Measurements from ENCODE around the gene RAVER1.
"Not testable (repeated sequence)": the region's sequence is repeated elsewhere in the genome, so short reads cannot be mapped to it uniquely, and the experiment has no call there.

RAVER1 gene

DNA sequence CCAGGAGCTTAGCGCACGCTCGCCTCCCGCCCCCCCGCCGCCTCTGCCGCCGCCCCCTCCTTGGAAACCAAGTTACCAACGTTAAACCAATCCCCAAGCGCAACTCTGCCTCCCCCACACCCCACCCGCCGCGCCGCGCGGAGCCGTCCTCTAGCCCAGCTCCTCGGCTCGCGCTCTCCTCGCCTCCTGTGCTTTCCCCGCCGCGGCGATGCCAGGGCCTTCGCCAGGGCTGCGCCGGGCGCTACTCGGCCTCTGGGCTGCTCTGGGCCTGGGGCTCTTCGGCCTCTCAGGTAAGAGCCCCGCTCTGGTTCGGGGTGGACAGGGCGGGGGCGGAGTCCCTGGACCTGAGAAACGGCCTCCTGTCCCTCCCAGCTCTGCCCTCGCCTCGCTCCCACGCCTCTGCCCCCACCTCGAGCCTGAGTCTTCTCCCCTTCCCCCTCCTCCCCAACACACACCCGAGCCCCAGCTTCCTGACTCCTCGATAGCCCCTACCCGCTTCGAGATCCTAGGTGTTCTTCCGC lies 43.4 kb downstream of the RAVER1 start, which contains the start of gene ICAM5:
ICAM5 (plus strand) TSS at position 117 of the 521 bp plus-strand sequence; CDS start at position 209, 92 bp downstream.
- DNase-seq: peak in 1 of 4 experiments; percentile 51

DNA sequence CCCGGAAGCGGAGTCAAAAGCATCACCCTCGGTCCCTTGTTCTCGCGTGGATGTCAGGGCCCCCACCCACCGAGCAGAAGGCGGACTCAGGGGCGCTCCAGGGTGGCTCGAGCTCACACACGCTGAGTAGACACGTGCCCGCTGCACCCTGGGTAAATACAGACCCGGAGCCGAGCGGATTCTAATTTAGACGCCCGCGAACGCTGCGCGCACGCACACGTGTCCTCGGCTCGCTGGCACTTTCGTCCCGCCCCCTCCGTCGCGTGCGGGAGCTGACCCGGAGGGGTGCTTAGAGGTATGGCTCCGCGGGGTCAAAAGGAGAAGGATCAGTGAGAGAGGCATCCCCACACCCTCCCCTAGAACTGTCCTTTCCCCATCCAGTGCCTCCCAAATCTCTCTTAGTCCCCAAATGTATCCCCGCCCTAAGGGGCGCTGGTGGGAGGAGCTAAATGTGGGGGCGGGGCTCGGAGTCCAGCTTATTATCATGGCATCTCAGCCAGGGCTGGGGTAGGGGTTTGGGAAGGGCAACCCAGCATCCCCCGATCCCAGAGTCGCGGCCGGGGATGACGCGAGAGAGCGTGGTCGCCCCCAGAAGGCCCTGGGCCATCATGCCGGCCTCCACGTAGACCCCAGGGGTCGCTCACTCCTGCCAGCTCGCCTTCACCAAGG lies 44.0 kb downstream of the RAVER1 start:
- DNase-seq: peak; percentile 51 to 74 (median 60)

DNA sequence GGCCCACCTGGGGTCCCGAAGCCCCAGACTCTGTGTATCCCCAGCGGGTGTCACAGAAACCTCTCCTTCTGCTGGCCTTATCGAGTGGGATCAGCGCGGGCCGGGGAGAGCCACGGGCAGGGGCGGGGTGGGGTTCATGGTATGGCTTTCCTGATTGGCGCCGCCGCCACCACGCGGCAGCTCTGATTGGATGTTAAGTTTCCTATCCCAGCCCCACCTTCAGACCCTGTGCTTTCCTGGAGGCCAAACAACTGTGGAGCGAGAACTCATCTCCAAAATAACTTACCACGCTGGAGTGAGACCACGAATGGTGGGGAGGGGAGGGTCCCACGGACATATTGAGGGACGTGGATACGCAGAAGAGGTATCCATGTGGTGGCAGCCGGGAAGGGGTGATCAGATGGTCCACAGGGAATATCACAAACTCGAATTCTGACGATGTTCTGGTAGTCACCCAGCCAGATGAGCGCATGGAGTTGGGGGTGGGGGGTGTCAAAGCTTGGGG lies 44.6 kb downstream of the RAVER1 start:
- peak in 3 of 4 experiments; percentile 40 to 74 (median 43) for DNase-seq

DNA sequence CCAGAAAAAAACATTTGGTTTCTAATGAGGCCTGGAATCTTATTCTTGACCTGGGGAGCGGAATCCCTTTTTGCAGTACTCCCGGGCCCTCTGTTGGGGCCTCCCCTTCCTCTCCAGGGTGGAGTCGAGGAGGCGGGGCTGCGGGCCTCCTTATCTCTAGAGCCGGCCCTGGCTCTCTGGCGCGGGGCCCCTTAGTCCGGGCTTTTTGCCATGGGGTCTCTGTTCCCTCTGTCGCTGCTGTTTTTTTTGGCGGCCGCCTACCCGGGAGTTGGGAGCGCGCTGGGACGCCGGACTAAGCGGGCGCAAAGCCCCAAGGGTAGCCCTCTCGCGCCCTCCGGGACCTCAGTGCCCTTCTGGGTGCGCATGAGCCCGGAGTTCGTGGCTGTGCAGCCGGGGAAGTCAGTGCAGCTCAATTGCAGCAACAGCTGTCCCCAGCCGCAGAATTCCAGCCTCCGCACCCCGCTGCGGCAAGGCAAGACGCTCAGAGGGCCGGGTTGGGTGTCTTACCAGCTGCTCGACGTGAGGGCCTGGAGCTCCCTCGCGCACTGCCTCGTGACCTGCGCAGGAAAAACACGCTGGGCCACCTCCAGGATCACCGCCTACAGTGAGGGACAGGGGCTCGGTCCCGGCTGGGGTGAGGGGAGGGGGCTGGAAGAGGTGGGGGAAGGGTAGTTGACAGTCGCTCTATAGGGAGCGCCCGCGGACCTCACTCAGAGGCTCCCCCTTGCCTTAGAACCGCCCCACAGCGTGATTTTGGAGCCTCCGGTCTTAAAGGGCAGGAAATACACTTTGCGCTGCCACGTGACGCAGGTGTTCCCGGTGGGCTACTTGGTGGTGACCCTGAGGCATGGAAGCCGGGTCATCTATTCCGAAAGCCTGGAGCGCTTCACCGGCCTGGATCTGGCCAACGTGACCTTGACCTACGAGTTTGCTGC lies 46.3 kb downstream of the RAVER1 start, which contains the start of gene ICAM4:
ICAM4 (plus strand) TSS at position 153 of the 935 bp plus-strand sequence; CDS start at position 211, 58 bp downstream.
- DNase-seq: peak; percentile 78 to 90 (median 83)

DNA sequence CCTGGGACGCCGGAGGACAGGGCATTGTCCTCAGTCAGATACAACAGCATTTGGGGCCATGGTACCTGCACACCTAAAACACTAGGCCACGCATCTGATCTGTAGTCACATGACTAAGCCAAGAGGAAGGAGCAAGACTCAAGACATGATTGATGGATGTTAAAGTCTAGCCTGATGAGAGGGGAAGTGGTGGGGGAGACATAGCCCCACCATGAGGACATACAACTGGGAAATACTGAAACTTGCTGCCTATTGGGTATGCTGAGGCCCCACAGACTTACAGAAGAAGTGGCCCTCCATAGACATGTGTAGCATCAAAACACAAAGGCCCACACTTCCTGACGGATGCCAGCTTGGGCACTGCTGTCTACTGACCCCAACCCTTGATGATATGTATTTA lies 47.9 kb downstream of the RAVER1 start:
- DNase-seq: no peak

DNA sequence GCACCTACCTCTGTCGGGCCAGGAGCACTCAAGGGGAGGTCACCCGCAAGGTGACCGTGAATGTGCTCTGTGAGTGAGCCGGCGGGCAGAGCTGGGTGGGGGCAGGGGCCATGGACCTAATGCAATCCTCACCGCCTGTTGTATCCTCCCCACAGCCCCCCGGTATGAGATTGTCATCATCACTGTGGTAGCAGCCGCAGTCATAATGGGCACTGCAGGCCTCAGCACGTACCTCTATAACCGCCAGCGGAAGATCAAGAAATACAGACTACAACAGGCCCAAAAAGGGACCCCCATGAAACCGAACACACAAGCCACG lies 48.4 kb downstream of the RAVER1 start:
- DNase-seq: no peak

DNA sequence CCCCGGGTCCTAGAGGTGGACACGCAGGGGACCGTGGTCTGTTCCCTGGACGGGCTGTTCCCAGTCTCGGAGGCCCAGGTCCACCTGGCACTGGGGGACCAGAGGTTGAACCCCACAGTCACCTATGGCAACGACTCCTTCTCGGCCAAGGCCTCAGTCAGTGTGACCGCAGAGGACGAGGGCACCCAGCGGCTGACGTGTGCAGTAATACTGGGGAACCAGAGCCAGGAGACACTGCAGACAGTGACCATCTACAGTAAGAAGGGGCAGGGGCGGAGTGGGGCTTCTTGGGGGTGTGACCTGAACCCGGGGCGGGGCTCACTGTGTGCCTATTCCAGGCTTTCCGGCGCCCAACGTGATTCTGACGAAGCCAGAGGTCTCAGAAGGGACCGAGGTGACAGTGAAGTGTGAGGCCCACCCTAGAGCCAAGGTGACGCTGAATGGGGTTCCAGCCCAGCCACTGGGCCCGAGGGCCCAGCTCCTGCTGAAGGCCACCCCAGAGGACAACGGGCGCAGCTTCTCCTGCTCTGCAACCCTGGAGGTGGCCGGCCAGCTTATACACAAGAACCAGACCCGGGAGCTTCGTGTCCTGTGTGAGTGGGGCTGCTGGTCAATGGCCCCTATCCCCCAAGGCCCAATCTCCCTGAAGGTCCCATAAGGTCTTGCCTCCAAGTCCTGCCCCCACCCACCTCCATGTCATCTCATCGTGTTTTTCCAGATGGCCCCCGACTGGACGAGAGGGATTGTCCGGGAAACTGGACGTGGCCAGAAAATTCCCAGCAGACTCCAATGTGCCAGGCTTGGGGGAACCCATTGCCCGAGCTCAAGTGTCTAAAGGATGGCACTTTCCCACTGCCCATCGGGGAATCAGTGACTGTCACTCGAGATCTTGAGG lies 49.0 kb downstream of the RAVER1 start:
- DNase-seq: no peak

DNA sequence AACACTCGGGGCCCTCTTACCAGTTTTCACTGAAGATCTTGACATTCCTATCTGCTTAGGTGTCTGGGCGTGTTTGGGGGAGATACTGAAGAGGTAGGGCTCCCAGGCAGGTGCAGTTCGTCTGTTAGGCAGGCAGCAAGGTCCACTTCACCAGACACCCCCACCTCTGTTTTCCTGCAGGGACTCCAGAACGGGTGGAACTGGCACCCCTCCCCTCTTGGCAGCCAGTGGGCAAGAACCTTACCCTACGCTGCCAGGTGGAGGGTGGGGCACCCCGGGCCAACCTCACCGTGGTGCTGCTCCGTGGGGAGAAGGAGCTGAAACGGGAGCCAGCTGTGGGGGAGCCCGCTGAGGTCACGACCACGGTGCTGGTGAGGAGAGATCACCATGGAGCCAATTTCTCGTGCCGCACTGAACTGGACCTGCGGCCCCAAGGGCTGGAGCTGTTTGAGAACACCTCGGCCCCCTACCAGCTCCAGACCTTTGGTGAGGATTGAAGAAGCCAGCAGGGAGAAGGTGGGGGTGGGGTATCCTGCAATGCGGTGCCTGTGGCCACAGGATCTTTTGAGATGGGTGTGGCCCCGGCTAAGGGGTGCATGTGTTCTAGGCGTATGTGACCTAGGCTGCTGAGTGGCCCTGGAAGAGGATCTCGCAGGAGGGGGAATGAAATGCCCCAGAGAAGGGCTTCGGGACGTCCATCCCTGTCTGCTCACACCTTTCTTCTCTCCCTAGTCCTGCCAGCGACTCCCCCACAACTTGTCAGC lies 49.8 kb downstream of the RAVER1 start:
- no peak for DNase-seq

DNA sequence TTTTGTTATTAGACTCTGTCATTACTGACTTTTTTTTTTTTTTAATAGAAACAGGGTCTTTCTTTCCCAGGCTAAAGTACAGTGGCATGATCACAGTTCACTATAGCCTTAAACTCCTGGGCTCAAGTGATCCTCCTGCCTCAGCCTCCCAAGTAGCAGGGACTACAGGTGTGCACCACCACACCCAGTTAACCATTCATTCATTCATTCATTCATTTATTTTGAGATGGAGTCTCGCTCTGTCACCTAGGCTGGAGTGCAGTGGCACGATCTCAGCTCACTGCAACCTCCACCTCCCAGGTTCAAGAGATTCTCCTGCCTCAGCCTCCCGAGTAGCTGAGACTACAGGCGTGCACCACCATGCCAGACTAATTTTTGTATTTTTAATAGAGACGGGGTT lies 51.3 kb downstream of the RAVER1 start:
- DNase-seq: not testable (repeated sequence)

DNA sequence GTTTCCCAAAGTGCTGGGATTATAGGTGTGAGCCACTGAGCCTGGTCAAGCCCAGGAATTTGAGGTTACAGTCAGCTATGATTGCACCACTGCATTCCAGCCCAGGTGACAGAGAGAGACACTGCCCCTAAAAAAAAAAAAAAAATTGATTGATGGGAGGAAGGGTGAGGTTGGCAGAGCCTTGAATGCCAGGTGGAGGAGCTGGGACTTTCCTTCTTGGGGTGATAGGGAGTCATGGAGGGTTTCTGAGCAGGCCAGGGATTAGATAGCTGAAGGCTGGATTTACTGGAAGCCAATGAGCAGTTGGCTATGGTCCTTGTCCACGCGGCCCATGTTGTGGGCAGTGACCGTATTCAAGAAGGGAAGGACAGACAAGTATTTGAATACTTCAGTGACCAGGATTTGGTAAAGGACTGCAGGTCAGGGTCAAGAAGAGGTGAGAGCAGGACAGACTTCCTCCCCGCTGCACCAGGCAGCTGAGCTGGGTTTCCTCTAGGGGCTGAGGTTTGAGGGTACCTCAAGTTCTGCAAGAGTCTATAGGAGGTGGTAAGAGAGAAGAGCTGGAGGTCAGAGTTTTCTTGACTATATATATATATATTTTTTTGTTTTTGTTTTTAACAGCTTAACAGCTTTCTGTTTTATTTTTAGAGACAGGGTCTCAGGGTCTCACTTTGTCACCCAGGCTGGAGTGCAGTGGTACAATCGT lies 53.4 kb downstream of the RAVER1 start:
- DNase-seq: no peak

DNA sequence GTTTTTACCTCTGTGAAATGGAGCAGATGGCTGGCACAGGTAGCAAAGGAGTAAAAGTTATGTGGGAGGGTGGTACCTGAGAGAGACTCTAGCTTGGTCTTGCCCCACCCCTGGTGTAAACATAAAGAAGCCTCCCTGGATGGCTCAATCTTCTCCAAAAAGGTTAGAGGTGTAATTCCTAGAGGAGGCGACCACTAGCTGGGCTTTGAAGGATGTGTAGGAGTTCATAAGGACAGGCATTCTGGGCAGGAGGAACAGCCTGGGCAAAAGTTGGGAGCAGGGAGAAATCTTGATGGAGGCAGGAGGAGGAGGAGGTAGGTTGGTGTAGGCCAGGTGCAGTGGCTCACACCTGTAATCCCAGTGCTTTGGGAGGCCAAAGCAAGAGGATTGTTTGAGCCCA lies 54.4 kb downstream of the RAVER1 start:
- DNase-seq: no peak

DNA sequence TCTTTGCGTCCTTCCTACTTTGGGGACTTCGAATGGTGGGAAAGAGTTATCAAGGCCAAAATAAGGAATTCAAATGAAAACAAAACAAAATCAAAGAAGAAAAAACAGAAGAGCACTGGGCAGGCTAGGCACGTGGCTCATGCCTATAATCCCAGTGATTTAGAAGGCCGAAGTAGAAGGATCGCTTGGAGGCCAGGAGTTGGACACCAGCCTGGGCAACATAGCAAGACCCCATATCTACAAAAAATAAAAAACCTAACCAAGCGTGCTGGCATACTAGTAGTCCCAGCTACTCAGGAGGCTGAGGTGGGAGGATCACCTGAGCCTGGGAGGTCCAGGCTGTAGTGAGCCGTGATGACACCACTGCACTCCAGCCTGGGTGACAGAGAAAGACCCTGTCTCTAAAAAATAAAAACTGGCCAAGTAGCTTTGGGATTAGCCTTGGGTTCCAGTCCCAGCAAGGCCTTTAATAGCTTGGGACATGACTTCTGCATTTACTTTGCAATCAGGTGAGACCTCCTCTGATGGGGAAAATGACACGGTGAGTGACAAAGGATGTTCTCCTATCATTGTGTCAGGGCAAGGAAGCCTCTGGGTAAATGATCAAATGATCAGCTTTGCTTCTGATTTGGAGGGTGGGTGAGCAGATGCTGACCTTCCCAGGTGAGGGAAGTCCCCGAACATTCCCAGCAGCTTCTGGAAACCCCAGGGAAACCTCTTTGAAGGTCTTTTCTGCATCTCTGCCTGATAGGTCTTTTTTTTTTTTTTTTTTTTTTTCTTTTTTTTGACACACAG lies 55.3 kb downstream of the RAVER1 start:
- DNase-seq: no peak

DNA sequence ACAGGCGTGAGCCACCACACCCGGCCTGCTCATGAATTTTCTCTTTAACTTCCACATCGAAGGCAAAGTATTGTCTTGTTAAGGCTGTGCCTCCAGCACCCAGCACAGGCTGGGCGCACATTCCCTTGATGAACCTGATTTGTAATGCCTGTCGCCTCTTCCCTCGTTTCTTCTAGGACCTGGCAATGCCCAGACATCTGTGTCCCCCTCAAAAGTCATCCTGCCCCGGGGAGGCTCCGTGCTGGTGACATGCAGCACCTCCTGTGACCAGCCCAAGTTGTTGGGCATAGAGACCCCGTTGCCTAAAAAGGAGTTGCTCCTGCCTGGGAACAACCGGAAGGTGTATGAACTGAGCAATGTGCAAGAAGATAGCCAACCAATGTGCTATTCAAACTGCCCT lies 58.7 kb downstream of the RAVER1 start:
- no peak for DNase-seq

DNA sequence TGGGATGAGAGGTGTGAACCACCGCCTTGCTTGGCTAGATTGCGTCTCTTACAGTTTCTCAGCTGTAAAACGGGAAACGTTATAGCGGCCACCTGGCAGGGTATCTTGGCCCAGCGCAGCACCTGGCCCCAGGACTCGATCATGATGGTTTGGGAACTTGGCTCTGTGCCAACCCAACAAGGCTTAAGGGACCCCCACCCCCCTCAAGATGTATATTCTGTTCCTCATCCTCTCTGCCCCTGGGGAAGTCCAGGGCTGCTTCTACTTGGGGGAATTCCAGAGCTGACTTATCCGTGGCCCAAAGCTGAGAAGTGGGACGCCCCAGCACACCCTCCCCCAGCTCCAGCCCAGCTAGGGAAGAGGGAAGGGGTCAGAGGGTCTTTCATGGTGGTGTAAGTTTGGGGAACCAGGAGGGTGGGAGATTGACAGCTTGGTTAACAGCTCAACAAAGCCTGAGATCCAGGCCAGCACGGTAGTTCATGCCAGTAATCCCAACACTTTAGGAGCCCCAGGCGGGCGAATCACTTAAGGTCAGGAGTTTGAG lies 61.7 kb downstream of the RAVER1 start:
- DNase-seq: peak; percentile 67 to 84 (median 82)

DNA sequence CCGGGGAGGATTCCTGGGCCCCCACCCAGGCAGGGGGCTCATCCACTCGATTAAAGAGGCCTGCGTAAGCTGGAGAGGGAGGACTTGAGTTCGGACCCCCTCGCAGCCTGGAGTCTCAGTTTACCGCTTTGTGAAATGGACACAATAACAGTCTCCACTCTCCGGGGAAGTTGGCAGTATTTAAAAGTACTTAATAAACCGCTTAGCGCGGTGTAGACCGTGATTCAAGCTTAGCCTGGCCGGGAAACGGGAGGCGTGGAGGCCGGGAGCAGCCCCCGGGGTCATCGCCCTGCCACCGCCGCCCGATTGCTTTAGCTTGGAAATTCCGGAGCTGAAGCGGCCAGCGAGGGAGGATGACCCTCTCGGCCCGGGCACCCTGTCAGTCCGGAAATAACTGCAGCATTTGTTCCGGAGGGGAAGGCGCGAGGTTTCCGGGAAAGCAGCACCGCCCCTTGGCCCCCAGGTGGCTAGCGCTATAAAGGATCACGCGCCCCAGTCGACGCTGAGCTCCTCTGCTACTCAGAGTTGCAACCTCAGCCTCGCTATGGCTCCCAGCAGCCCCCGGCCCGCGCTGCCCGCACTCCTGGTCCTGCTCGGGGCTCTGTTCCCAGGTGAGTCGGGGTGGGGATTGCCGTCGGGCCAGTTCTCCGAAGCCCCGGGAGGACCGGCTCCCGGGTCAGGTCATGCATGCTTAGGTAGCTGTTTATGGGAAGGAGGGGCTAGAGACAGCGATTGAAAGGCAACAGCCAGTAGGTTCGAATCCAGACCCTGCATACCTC lies 62.5 kb downstream of the RAVER1 start, which contains the start of gene ICAM1:
ICAM1 (plus strand) TSS at position 505 of the 779 bp plus-strand sequence; CDS start at position 545, 40 bp downstream.
- DNase-seq: peak; percentile 94 to 97 (median 96)

DNA sequence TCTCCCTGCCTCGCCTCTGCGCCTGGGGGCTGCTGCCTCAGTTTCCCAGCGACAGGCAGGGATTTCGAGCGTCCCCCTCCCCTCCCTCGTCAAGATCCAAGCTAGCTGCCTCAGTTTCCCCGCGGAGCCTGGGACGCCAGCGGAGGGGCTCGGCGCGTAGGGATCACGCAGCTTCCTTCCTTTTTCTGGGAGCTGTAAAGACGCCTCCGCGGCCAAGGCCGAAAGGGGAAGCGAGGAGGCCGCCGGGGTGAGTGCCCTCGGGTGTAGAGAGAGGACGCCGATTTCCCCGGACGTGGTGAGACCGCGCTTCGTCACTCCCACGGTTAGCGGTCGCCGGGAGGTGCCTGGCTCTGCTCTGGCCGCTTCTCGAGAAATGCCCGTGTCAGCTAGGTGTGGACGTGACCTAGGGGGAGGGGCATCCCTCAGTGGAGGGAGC lies 63.1 kb downstream of the RAVER1 start:
- peak; percentile 96 to 98 (median 98) for DNase-seq

DNA sequence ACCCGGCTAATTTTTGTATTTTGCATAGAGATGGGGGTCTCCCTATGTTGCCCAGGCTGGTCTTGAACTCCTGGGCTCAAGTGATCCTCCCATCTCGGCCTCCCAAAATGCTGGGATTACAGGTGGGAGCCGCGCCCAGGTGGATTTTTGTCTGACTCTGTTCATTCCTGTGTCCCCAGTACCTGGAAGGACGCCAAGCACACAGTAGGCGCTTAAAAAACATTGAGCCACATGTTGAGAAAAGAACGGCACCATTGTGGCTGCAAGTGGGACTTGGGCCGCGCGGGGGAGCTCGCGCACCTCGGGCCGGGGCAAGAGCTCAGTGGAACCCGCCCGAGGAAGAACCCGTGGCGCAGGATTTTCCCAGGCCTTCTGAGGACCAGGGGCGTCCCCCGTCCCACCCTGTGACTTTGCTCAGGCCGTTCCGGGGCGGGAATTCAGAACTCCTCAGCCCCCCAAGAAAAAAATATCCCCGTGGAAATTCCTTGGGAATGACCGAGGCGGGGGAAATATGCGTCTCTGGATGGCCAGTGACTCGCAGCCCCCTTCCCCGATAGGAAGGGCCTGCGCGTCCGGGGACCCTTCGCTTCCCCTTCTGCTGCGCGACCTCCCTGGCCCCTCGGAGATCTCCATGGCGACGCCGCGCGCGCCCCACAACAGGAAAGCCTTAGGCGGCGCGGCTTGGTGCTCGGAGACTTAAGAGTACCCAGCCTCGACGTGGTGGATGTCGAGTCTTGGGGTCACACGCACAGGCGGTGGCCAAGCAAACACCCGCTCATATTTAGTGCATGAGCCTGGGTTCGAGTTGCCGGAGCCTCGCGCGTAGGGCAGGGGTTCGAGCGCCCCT lies 63.8 kb downstream of the RAVER1 start:
- peak; percentile 90 to 95 (median 94) for DNase-seq
